K562 (cell line): ENCODE results near the gene RAB26. TPM values are rescaled to one million over a fixed set of nuclear protein-coding genes. Genes with fewer than 3 reads are reported as not detected.

Experiments
- ADNP ChIP-seq: fragments of 200-800 bp; sonication (Bioruptor generic); IDR thresholded peaks from 2 replicates; pipeline ENCODE4 v1.6.1; 2016; ENCODE audit warnings: missing genetic modification characterization, missing compliant biosample characterization
- ARID3B ChIP-seq: fragments of 250-450 bp; sonication (Bioruptor Pico); IDR thresholded peaks from 2 replicates; pipeline ENCODE4 v1.4.0; 2020; ENCODE audit warnings: borderline replicate concordance
- ATF4 ChIP-seq: fragments of 450-650 bp; formaldehyde crosslinking; IDR thresholded peaks from 2 replicates; pipeline ENCODE4 v1.4.0; 2022; ENCODE audit warnings: mild to moderate bottlenecking, moderate library complexity
- BRD9 ChIP-seq: fragments of 450-650 bp; IDR thresholded peaks from 2 replicates; pipeline ENCODE4 v1.6.1; 2018; ENCODE audit warnings: low read depth; ENCODE audit not compliant: partially characterized antibody
- CREB1 ChIP-seq, 2 experiments: sonication (generic) in 1 of 2; formaldehyde crosslinking in 1 of 2; IDR thresholded peaks; 2 replicates each; pipeline versions ENCODE4 v1.6.1 to v1.8.0; 2012 to 2022; ENCODE audit warnings: inconsistent platforms in 1 of 2, mild to moderate bottlenecking in 1 of 2, missing genetic modification reagents in 1 of 2, moderate library complexity in 1 of 2
- CREB5 ChIP-seq: fragments of 250-450 bp; sonication (Bioruptor Pico); IDR thresholded peaks from 2 replicates; pipeline ENCODE4 v1.5.0; 2020; ENCODE audit warnings: mild to moderate bottlenecking
- ETV1 ChIP-seq: fragments of 450-650 bp; conservative IDR thresholded peaks from 2 replicates; pipeline ENCODE4 v1.6.1; 2016; ENCODE audit warnings: missing genetic modification characterization, control low read depth, low read depth, missing compliant biosample characterization
- HDGF ChIP-seq: fragments of 450-650 bp; IDR thresholded peaks from 2 replicates; pipeline ENCODE4 v1.6.1; 2016
- HSF4 ChIP-seq: fragments of 250-450 bp; sonication (Bioruptor Pico); IDR thresholded peaks from 2 replicates; pipeline ENCODE4 v2.1.2; 2022; ENCODE audit warnings: mild to moderate bottlenecking, moderate library complexity, borderline replicate concordance
- KLF10 ChIP-seq: fragments of 250-450 bp; sonication (Bioruptor Pico); IDR thresholded peaks from 2 replicates; pipeline ENCODE4 v1.6.1; 2021; ENCODE audit warnings: matching md5 sums
- MTF1 ChIP-seq: fragments of 250-450 bp; sonication (Bioruptor Pico); IDR thresholded peaks from 2 replicates; pipeline ENCODE4 v1.9.0; 2021; ENCODE audit warnings: moderate library complexity, mild to moderate bottlenecking, inconsistent platforms, borderline replicate concordance
- NCOA6 ChIP-seq: fragments of 450-650 bp; IDR thresholded peaks from 2 replicates; pipeline ENCODE4 v1.6.1; 2017; ENCODE audit warnings: mild to moderate bottlenecking
- NCOR1 ChIP-seq: fragments of 450-650 bp; IDR thresholded peaks from 2 replicates; pipeline ENCODE4 v1.6.1; 2016; ENCODE audit warnings: mild to moderate bottlenecking, moderate library complexity
- RNF219 ChIP-seq: fragments of 250-450 bp; sonication (Bioruptor Pico); IDR thresholded peaks from 2 replicates; pipeline ENCODE4 v1.5.0; 2022; ENCODE audit warnings: mild to moderate bottlenecking
- SMAD2 ChIP-seq: fragments of 150-350 bp; IDR thresholded peaks from 2 replicates; pipeline ENCODE4 v1.6.1; 2014; ENCODE audit warnings: low read depth, mild to moderate bottlenecking, low read length
- ZFP1 ChIP-seq: fragments of 450-650 bp; formaldehyde crosslinking; IDR thresholded peaks from 2 replicates; pipeline ENCODE4 v1.4.0; 2020; ENCODE audit warnings: mild to moderate bottlenecking, mixed read lengths
- ZNF121 ChIP-seq: sonication (generic); formaldehyde crosslinking; conservative IDR thresholded peaks from 2 replicates; pipeline ENCODE4 v1.8.0; 2022; ENCODE audit warnings: missing genetic modification reagents
- polyA plus RNA-seq, 8 experiments: library from polyadenylated mRNA; depleted of rRNA in 4 of 8; stranded (reverse) in 5 of 8; unstranded in 3 of 8; fragments of >200 nt; fragmentation: Nextera tagmentation in 2 of 8; fragmentation: Illumina TruSeq in 1 of 8; extraction: Ambion mirVana in 2 of 8; extraction: Trizol in 1 of 8; gene quantifications; 2 replicates each; pipeline versions ENCODE4 v1.2.1 to v1.2.3, GENCODE V29; 2011 to 2014; ENCODE audit warnings: inconsistent platforms in 1 of 8, missing spikeins in 1 of 8
- total RNA-seq, 7 experiments: library from RNA; depleted of rRNA in 6 of 7; stranded (reverse); fragments of >200 nt in 6 of 7; fragmentation: Illumina TruSeq in 2 of 7; extraction: Trizol in 2 of 7; gene quantifications; 2 replicates each; pipeline versions ENCODE4 v1.2.1 to v1.2.3, GENCODE V29; 2011 to 2021; ENCODE audit warnings: low replicate concordance in 1 of 7
- TF ChIP-seq, protein P1 (sequence below): sonication (generic); formaldehyde crosslinking; IDR thresholded peaks from 2 replicates; pipeline ENCODE4 v1.8.0; 2022; ENCODE audit warnings: mild to moderate bottlenecking, missing genetic modification reagents
- TF ChIP-seq, protein P2 (sequence below): fragments of 250-450 bp; sonication (Bioruptor Pico); IDR thresholded peaks from 2 replicates; pipeline ENCODE4 v1.8.0; 2022; ENCODE audit warnings: moderate library complexity, mild to moderate bottlenecking, inconsistent platforms

The RAB26 gene
- total and polyA plus RNA-seq, 9 of the 15 experiments (the other 6 are each of a cell fraction or from before 2014, with no cell fraction given): 0.25 to 6.1 (median 2.1) TPM

- TF ChIP-seq ETV1 (peak; percentile 67), CREB1 (IDR thresholded peaks at IDR 0.05) (0 out of 2 replicates have a peak, but pooled peaks have one; percentile 30), CREB1 (CRISPR knock-in tag; IDR thresholded peaks at IDR 0.05) (no peak), ZFP1 (CRISPR knock-in tag) (no peak), RNF219 (CRISPR knock-in tag) (0 out of 2 replicates have a peak, but pooled peaks have one; percentile 5), HDGF (no peak), ARID3B (CRISPR knock-in tag) (no peak), BRD9 (no peak), NCOR1 (0 out of 2 replicates have a peak, but pooled peaks have one; percentile 11), NCOA6 (no peak), CREB5 (CRISPR knock-in tag) (0 out of 2 replicates have a peak, but pooled peaks have one; percentile 28), ZNF121 (CRISPR knock-in tag) (peak; percentile 29; the same call in 1 of the 2 replicates), ADNP (tag) (no peak), KLF10 (no peak; the same call in 1 of the 2 replicates), MTF1 (CRISPR knock-in tag) (no peak), ATF4 (CRISPR knock-in tag) (no peak), HSF4 (no peak), SMAD2 (no peak)
- TF ChIP-seq, protein P1, sequence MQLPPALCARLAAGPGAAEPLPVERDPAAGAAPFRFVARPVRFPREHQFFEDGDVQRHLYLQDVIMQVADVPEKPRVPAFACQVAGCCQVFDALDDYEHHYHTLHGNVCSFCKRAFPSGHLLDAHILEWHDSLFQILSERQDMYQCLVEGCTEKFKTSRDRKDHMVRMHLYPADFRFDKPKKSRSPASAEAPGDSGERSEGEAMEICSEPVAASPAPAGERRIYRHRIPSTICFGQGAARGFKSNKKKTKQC (CRISPR knock-in tag): no peak
- TF ChIP-seq, protein P2, sequence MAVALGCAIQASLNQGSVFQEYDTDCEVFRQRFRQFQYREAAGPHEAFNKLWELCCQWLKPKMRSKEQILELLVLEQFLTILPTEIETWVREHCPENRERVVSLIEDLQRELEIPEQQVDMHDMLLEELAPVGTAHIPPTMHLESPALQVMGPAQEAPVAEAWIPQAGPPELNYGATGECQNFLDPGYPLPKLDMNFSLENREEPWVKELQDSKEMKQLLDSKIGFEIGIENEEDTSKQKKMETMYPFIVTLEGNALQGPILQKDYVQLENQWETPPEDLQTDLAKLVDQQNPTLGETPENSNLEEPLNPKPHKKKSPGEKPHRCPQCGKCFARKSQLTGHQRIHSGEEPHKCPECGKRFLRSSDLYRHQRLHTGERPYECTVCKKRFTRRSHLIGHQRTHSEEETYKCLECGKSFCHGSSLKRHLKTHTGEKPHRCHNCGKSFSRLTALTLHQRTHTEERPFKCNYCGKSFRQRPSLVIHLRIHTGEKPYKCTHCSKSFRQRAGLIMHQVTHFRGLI: no peak
Observed at GRCh38 chr16:2152695-2153506, 4.5 kb downstream of the RAB26 start (continued).
